Tibial nerve (tissue), 4 donors: Measurements from ENCODE around the gene PSG6.

Experiments used
- CTCF ChIP-seq, 5 experiments: fragments of 200-600 bp in 3 of 5; fragments of 450-650 bp in 2 of 5; sonication (generic) in 3 of 5; IDR thresholded peaks; one replicate each; pipeline ENCODE4 v1.5.1; 2016 to 2019; ENCODE audit warnings: antibody characterized with exemption in 5 of 5, mild to moderate bottlenecking in 3 of 5, moderate library complexity in 2 of 5
- EP300 ChIP-seq, 2 donors: sonication (generic); formaldehyde crosslinking; IDR thresholded peaks; one replicate each; pipeline ENCODE4 v1.6.1; 2017; ENCODE audit warnings: antibody characterized with exemption in 2 of 2, mild to moderate bottlenecking in 1 of 2

GRCh38 chr19:42926781-42927180 is 9.1 kb upstream of the PSG6 start:
- TF ChIP-seq CTCF (IDR thresholded peaks at IDR 0.05) (no peak), EP300 (IDR thresholded peaks at IDR 0.05) (no peak)
